ENCODE data around the gene RHBDL1. TPM values are rescaled to one million over a fixed set of nuclear protein-coding genes. Genes with fewer than 3 reads are reported as not detected.
A peak's percentile ranks its signal among the peaks of the same experiment; 100 is the strongest.

Gene RHBDL1
- total and polyA plus RNA-seq, 9 of the 15 experiments (the other 6 are each of a cell fraction or from before 2014, with no cell fraction given) = 0.03 to 5.6 (median 1.3) TPM; not detected in 1

- TF ChIP-seq POLR2AphosphoS5 (IDR thresholded peaks at IDR 0.05; ENCODE audit: control insufficient read depth, insufficient read depth, low read depth, low read length) (peak; percentile 8; the same call in 1 of the 2 replicates), THRAP3 (IDR thresholded peaks at IDR 0.05; ENCODE audit: borderline replicate concordance) (no peak), ZNF253 (CRISPR knock-in tag; conservative IDR thresholded peaks at IDR 0.05) (no peak), ZNF316 (IDR thresholded peaks at IDR 0.05) (peak; percentile 78), RBM25 (IDR thresholded peaks at IDR 0.05; ENCODE audit: low read depth, low read length, severe bottlenecking) (peak; percentile 69), POLR2A (conservative IDR thresholded peaks at IDR 0.05) (peak; percentile 64), ZFPM2 (CRISPR knock-in tag; IDR thresholded peaks at IDR 0.05) (no peak), POLR2G (IDR thresholded peaks at IDR 0.05; ENCODE audit: low read depth, low read length) (peak; percentile 60; the same call in 1 of the 2 replicates), RCOR1 (IDR thresholded peaks at IDR 0.05; ENCODE audit: borderline replicate concordance in 1 of 2, low read depth in 2 of 2, low read length in 2 of 2) (peak in 1 of 2 experiments; percentile 9; a peak in 1 of 4 replicates), VEZF1 (CRISPR knock-in tag; IDR thresholded peaks at IDR 0.05) (peak; percentile 18; the same call in 1 of the 2 replicates)
These were observed 47.6 kb downstream of the RHBDL1 start (continued) for GRCh38 chr16:722835-723633.

All from K562 (cell line).